Measurements from ENCODE around the gene RAB15. TPM values are rescaled to one million over a fixed set of nuclear protein-coding genes. Genes with fewer than 3 reads are reported as not detected.

The RAB15 gene
- total RNA-seq, 1 donor = 4.8 TPM

DNA sequence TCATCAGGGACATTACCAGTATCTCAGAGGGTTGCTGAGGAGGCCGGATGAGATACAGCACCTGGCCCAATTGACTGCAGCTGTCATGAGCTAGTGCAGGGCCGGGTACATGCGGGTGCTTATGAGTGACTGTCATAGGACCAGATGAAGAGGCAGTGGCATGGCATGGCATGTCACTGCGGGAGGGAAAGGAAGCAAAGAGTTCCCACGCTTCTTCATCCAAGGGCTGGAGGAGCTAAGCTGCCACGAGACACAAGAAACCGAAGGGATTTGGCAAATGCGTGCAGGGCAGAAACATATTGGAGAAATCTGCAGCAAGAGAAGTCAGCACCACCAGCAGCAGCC, 18.9 kb downstream of the RAB15 start:
- TF ChIP-seq, protein P1, sequence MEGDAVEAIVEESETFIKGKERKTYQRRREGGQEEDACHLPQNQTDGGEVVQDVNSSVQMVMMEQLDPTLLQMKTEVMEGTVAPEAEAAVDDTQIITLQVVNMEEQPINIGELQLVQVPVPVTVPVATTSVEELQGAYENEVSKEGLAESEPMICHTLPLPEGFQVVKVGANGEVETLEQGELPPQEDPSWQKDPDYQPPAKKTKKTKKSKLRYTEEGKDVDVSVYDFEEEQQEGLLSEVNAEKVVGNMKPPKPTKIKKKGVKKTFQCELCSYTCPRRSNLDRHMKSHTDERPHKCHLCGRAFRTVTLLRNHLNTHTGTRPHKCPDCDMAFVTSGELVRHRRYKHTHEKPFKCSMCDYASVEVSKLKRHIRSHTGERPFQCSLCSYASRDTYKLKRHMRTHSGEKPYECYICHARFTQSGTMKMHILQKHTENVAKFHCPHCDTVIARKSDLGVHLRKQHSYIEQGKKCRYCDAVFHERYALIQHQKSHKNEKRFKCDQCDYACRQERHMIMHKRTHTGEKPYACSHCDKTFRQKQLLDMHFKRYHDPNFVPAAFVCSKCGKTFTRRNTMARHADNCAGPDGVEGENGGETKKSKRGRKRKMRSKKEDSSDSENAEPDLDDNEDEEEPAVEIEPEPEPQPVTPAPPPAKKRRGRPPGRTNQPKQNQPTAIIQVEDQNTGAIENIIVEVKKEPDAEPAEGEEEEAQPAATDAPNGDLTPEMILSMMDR (IDR thresholded peaks at IDR 0.05; ENCODE audit: insufficient read depth, low read length) = no peak
- DNase-seq (ENCODE audit: low read depth) = no peak
- no peak overlapping the region for H3K4me3 ChIP-seq (ENCODE audit: low read depth, low read length)

- TF ChIP-seq, protein P1 (IDR thresholded peaks at IDR 0.05; ENCODE audit: insufficient read depth, low read length) = no peak
- DNase-seq (ENCODE audit: low read depth) = no peak
- H3K4me3 ChIP-seq (ENCODE audit: low read depth, low read length) = no peak overlapping the region
Measured at GRCh38 chr14:64952598-64953309, 19.4 kb downstream of the RAB15 start.

DNA sequence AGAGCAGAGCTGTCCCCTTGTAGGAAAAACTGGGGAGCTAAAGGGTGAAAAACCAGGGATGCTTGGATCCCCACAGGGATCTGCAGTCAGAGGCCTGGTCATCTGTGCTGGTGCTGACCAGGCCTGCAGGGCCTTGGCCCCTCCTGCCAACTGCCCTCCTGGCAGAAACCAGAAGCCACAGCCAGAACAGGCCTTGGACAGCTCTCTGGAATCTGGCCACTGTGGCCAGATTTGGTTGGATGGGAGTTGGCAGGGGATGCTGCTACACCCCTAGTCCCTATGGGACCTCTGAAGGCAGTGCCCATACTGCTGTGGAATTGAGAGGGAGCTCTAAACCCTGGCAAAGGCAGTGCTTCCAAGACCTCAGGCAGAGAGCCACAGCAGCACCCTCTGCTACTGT, 20.4 kb downstream of the RAB15 start:
- H3K4me3 ChIP-seq (ENCODE audit: low read depth, low read length) = no peak overlapping the region
- TF ChIP-seq, protein P1 (IDR thresholded peaks at IDR 0.05; ENCODE audit: insufficient read depth, low read length) = no peak
- no peak for DNase-seq (ENCODE audit: low read depth)

- TF ChIP-seq, protein P1 (IDR thresholded peaks at IDR 0.05; ENCODE audit: insufficient read depth, low read length) = no peak
- H3K4me3 ChIP-seq (ENCODE audit: low read depth, low read length) = no peak overlapping the region
- DNase-seq (ENCODE audit: low read depth) = no peak
Measured at GRCh38 chr14:64951291-64951690, 20.8 kb downstream of the RAB15 start.

GRCh38 chr14:64950889-64951288, 21.2 kb downstream of the RAB15 start:
- DNase-seq (ENCODE audit: low read depth) = no peak
- TF ChIP-seq, protein P1 (IDR thresholded peaks at IDR 0.05; ENCODE audit: insufficient read depth, low read length) = no peak
- no peak overlapping the region for H3K4me3 ChIP-seq (ENCODE audit: low read depth, low read length)

- TF ChIP-seq, protein P1 (IDR thresholded peaks at IDR 0.05; ENCODE audit: insufficient read depth, low read length) = no peak
- no peak for DNase-seq (ENCODE audit: low read depth)
- H3K4me3 ChIP-seq (ENCODE audit: low read depth, low read length) = no peak overlapping the region
Measured at GRCh38 chr14:64948612-64949210, 23.4 kb downstream of the RAB15 start.

Measured in fibroblast of the aortic adventitia (primary cell).